ENCODE data around the gene WDR4. TPM values are rescaled to one million over a fixed set of nuclear protein-coding genes. Genes with fewer than 3 reads are reported as not detected.

WDR4 gene
- total and polyA plus RNA-seq, 2 of the 13 experiments (the other 11 are each of a cell fraction or from before 2014, with no cell fraction given): 11.3 to 14.4 TPM

DNA sequence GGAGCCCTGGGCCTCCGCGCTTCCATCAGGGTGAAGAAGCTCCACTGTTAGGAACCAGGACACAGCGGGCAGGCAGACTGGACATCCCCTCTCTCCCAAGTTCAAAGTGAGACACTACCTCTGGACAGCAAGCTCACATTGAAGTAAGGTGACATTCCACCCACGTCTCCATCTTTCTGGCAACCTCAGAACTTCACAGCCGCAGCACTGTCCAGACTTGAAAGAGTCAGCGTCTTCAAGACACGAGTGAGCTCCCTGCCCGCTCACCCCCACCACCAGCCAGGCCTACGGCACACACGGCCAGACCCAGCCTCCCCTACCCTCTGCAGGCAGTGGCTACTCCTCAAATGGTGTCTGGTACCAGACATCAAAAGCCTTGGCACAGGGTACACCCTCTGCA, 11.1 kb downstream of the WDR4 start:
- in situ Hi-C loops (cut with HindIII; ENCODE audit: extremely low pct_ligation_motif_present, low pct_unique_long_range_greater_than_20kb) (no loop called here), intact Hi-C loops (cut with micrococcal nuclease; ENCODE audit: unreplicated experiment) (no loop called here)
- no peak overlapping the region for H3K27ac ChIP-seq (ENCODE audit: extremely low read length, insufficient read depth, low read length)
- H4K20me1 ChIP-seq (ENCODE audit: insufficient read depth, low read length): 0 out of 2 replicates have a peak, but pooled peaks cover 2% of the 10 kb centered on the region
- no peaks in the 10 kb centered on the region for H3K27me3 ChIP-seq (ENCODE audit: control insufficient read depth in 1 of 2, insufficient read depth in 2 of 2, low read length in 2 of 2)
- BruUV-seq (replicated peaks): no TSS peak
- H2AFZ ChIP-seq (ENCODE audit: low read length): no peak overlapping the region
- CTCF ChIA-PET (ENCODE audit: low intra/inter-chr PET ratio, low total read pairs): no interaction called here
- TF ChIP-seq ZNF430 (CRISPR knock-in tag; IDR thresholded peaks at IDR 0.05) (no peak), HOXA3 (CRISPR knock-in tag; IDR thresholded peaks at IDR 0.05) (no peak), TGIF2 (CRISPR knock-in tag; IDR thresholded peaks at IDR 0.05) (no peak), FOXP4 (CRISPR knock-in tag; IDR thresholded peaks at IDR 0.05) (no peak), DR1 (CRISPR knock-in tag; IDR thresholded peaks at IDR 0.05) (no peak), ARNT (IDR thresholded peaks at IDR 0.05) (no peak), ZNF460 (CRISPR knock-in tag; IDR thresholded peaks at IDR 0.05; ENCODE audit: borderline replicate concordance) (no peak), ZNF574 (CRISPR knock-in tag; IDR thresholded peaks at IDR 0.05) (no peak), ZMYM3 (CRISPR knock-in tag; IDR thresholded peaks at IDR 0.05) (no peak), PHF20 (CRISPR knock-in tag; IDR thresholded peaks at IDR 0.05) (no peak), TEAD3 (CRISPR knock-in tag; optimal IDR thresholded peaks at IDR 0.05; ENCODE audit: borderline replicate concordance) (no peak), ZNF563 (CRISPR knock-in tag; IDR thresholded peaks at IDR 0.05) (no peak), MEIS2 (CRISPR knock-in tag; IDR thresholded peaks at IDR 0.05) (no peak), MLXIP (CRISPR knock-in tag; IDR thresholded peaks at IDR 0.05; ENCODE audit: borderline replicate concordance) (no peak)
- TF ChIP-seq, protein P1, sequence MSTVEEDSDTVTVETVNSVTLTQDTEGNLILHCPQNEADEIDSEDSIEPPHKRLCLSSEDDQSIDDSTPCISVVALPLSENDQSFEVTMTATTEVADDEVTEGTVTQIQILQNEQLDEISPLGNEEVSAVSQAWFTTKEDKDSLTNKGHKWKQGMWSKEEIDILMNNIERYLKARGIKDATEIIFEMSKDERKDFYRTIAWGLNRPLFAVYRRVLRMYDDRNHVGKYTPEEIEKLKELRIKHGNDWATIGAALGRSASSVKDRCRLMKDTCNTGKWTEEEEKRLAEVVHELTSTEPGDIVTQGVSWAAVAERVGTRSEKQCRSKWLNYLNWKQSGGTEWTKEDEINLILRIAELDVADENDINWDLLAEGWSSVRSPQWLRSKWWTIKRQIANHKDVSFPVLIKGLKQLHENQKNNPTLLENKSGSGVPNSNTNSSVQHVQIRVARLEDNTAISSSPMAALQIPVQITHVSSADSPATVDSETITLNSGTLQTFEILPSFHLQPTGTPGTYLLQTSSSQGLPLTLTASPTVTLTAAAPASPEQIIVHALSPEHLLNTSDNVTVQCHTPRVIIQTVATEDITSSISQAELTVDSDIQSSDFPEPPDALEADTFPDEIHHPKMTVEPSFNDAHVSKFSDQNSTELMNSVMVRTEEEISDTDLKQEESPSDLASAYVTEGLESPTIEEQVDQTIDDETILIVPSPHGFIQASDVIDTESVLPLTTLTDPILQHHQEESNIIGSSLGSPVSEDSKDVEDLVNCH (CRISPR knock-in tag; IDR thresholded peaks at IDR 0.05): no peak
- WGBS (ENCODE audit: low lambda C conversion rate): 99% methylated on average over 9 of the region's 10 CpGs
- no peak overlapping the region for H3K9ac ChIP-seq (ENCODE audit: insufficient read depth, low read depth, low read length)
- DNase-seq (ENCODE audit: low spot score): no peak
- no peaks in the 10 kb centered on the region for H3K4me1 ChIP-seq (ENCODE audit: insufficient read depth, low read length)
- peaks cover 31 to 78% of the 10 kb centered on the region in 2 experiments for H3K36me3 ChIP-seq (replicated peaks in 1 of 2; ENCODE audit: control insufficient read depth in 1 of 2, insufficient read depth in 2 of 2, low read length in 2 of 2)
- POLR2A ChIA-PET: no interaction called here
- FAIRE-seq: no peak
- peaks cover 48% of the 10 kb centered on the region for H3K79me2 ChIP-seq (ENCODE audit: insufficient read depth, low read length)
- no peak overlapping the region for H3K4me3 ChIP-seq (replicated peaks in 1 of 3; ENCODE audit: insufficient read depth in 1 of 3, low read depth in 2 of 3, low read length in 3 of 3)
- ATAC-seq: peak; percentile 18; the same call in 1 of the 3 replicates
- H3K4me2 ChIP-seq (ENCODE audit: low read depth, low read length): no peak overlapping the region
- H3K9me3 ChIP-seq (ENCODE audit: low read length): no peaks in the 10 kb centered on the region

Measured in HepG2 (cell line).